Skeletal muscle satellite cell (primary cell): ENCODE measurements around the gene MAGI2.

Source experiments
- H3K27me3 ChIP-seq: 2 replicates; pipeline ENCODE4 v1.7.0; 2013; ENCODE audit warnings: low read length; ENCODE audit not compliant: control insufficient read depth, insufficient read depth
- H3K36me3 ChIP-seq: 2 replicates; pipeline ENCODE4 v1.7.0; 2013; ENCODE audit warnings: mild to moderate bottlenecking, control low read depth, low read length; ENCODE audit not compliant: insufficient read depth
- H3K4me1 ChIP-seq: 2 replicates; pipeline ENCODE4 v1.7.0; 2013; ENCODE audit warnings: low read length; ENCODE audit not compliant: control insufficient read depth, insufficient read depth
- H3K4me2 ChIP-seq: 2 replicates; pipeline ENCODE4 v1.7.0; 2013; ENCODE audit warnings: mild to moderate bottlenecking, low read length
- H3K4me3 ChIP-seq: 2 replicates; pipeline ENCODE4 v1.7.0; 2013; ENCODE audit warnings: low read length
- H3K9ac ChIP-seq: 2 replicates; pipeline ENCODE4 v1.7.0; 2013; ENCODE audit warnings: mild to moderate bottlenecking, low read depth, low read length, moderate library complexity
- H3K9me3 ChIP-seq: replicated peaks from 2 replicates; pipeline ENCODE4 v1.7.0; 2013; ENCODE audit warnings: mild to moderate bottlenecking, control low read depth, low read length

Gene MAGI2

DNA sequence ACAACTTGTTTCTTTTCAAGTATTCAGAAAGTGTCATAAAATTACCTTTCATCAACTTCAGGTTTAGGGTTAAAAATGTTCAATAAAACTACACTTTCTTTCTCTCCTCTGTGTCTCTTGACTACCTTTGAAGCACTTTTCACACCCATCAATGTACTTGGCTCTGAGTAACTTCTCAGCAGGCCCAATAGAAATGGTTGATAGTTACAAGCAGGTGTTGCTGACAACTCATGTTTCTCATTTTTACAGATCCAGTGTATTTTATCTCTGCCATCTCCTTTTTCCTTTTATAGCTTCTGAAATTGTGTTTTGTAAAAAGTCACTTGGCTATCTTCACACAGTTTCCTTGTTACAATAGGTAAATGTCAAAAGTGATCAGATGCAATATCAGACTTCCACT, 1306.9 kb downstream of the MAGI2 start:
- Histone ChIP-seq H3K27me3 (no peaks in the 10 kb centered on the region), H3K4me1 (peaks cover 37% of the 10 kb centered on the region), H3K36me3 (no peaks in the 10 kb centered on the region), H3K9me3 (no peaks in the 10 kb centered on the region), H3K4me2 (no peak overlapping the region), H3K4me3 (no peak overlapping the region), H3K9ac (no peak overlapping the region)

DNA sequence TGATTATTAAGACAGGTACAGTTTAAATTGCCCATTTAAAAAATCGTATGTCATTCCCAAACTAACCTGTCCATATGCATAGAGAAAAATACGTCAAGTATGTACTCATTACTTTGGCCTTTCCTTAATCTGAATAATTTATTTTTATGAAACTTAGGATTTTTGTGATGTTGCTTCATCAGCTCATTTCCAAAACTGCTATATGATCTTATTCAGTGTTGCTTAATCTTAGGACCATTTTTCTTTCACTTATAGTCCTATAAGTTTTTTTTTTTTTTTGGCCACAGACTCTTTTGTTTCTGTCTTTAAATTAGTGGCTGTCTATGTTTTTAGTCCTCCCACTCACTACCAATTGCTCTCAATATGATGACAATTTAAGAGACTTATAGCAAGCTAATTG, 1309.8 kb downstream of the MAGI2 start:
- peaks cover 36% of the 10 kb centered on the region for H3K4me1 ChIP-seq
- no peaks in the 10 kb centered on the region for H3K36me3 ChIP-seq
- H3K4me2 ChIP-seq: no peak overlapping the region
- H3K9ac ChIP-seq: no peak overlapping the region
- H3K4me3 ChIP-seq: no peak overlapping the region
- H3K27me3 ChIP-seq: no peaks in the 10 kb centered on the region
- H3K9me3 ChIP-seq: no peaks in the 10 kb centered on the region

DNA sequence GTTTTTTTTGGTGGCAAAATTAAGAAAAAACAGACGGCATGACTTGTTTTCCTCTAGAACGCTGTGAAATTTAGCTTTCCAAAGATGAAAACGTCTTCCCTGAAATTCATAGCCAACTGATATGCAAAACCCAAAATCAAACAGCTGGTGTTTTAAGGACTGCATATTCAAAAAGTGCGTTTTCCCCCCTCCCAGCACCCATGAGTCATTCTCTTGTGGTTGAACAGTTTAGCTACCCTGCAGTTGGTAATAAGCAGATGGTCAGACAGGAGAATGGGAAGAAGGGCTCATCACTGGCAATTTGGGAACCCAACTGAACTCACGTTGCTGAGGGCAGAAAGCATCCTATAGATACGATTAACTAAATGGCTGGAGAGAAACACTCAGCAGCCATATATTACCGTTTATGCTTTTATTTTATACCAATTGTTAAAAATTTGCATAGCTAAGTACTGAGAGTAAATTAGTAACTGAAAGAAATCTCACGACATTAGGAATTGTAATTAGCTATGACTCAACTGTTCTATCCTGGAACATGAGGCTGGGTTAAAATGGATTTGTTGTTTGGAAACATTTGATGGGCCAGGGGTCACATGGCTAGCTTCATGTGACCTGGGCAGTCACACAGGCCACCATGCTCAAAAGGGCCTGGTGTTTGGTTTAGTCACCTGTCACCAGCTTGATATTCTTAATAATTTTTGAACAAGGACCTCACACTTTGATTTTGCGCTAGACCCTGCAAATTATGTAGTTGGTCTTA, 1311.8 kb downstream of the MAGI2 start:
- H3K9me3 ChIP-seq: no peaks in the 10 kb centered on the region
- no peaks in the 10 kb centered on the region for H3K36me3 ChIP-seq
- no peaks in the 10 kb centered on the region for H3K27me3 ChIP-seq
- H3K4me1 ChIP-seq: peaks cover 26% of the 10 kb centered on the region
- no peak overlapping the region for H3K4me3 ChIP-seq
- peak overlapping the region; percentile 22 for H3K4me2 ChIP-seq
- H3K9ac ChIP-seq: no peak overlapping the region

DNA sequence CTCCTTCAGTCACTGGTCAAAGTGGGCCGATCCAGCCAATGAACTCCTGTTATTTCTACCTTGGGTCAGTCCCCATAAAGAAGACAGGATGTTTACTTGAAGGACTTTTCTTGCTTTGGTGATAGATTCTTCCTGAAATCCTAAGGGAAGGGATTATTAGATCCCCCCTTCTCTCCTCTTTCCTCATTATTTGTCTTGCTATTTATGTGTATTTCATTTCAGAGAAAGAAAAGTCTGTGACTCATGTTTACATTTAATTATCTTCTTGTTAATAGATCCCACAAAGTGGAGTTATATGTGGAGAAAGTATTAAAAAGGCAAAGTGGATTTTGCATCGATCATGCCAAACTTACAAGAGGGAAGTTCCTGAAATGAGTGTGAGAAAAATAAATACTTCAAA, 1313.4 kb downstream of the MAGI2 start:
- H3K4me1 ChIP-seq: peaks cover 26% of the 10 kb centered on the region
- H3K9me3 ChIP-seq: no peaks in the 10 kb centered on the region

DNA sequence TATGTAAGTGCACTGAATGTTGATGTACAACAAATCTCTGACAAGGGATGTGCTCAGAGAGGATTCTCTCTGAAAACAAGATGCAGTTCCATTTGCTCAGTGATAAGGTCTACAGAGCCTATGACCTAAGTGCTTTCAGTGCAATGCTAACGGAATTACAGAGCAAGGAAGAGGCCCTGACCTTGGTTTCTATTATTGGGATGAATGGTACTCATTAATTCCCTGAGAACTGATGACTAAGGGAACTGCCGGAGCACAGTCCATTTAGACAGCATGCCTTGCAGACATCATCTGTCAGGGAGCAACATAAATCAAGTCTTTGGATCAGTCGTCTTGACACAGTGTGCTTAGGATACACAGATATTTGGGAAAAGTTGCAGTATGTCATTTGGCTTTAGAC, 1314.1 kb downstream of the MAGI2 start:
- Histone ChIP-seq H3K36me3 (no peaks in the 10 kb centered on the region), H3K4me1 (peaks cover 26% of the 10 kb centered on the region), H3K4me2 (no peak overlapping the region)

More for the DNA sequence above, 1313.4 kb downstream of the MAGI2 start:
- H3K27me3 ChIP-seq: no peaks in the 10 kb centered on the region
- H3K36me3 ChIP-seq: no peaks in the 10 kb centered on the region
- H3K4me2 ChIP-seq: no peak overlapping the region
- no peak overlapping the region for H3K9ac ChIP-seq
- no peak overlapping the region for H3K4me3 ChIP-seq

DNA sequence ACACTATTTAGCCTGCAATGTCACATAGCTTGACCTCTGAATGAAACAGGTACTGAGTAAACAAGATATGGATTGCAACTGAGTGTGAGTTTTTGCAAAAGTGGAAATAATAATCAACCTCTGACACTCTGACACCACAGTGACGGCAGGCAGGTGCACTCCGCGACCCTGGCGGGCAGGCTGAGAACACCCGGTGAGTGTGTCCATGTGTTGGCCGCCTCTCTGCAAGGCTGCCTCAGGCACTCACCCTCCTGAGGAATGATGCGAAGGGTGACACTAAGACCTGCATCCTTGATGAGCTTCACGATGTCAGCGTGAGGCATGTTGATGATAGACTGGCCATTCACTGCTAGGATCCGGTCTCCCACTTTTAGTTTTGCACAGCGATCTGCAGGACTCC, 1318.7 kb downstream of the MAGI2 start:
- H3K27me3 ChIP-seq: no peaks in the 10 kb centered on the region

More for the DNA sequence above, 1314.1 kb downstream of the MAGI2 start:
- H3K4me3 ChIP-seq: no peak overlapping the region
- H3K9ac ChIP-seq: no peak overlapping the region
- H3K9me3 ChIP-seq: no peaks in the 10 kb centered on the region
- no peaks in the 10 kb centered on the region for H3K27me3 ChIP-seq

DNA sequence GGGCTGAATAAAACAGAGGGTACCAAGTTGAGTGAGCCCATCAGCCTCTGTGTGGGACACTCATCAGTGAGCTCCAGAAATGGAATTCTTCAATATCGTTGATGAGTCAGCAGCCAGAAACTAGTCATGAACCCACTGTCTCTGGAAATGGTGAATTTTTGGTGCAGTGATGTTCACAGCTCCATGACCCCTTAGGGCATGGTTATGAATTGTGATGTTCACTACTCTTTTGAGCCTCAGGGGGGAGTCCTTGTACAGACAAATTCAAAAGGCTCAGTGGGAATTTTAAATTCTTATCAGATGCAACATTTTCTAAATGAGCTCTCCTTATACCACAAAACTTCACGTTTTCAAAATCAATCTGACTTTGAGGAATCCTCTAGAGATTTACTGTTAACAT, 1319.2 kb downstream of the MAGI2 start:
- no peaks in the 10 kb centered on the region for H3K9me3 ChIP-seq
- H3K36me3 ChIP-seq: no peaks in the 10 kb centered on the region
- no peak overlapping the region for H3K4me2 ChIP-seq
- peaks cover 3% of the 10 kb centered on the region for H3K4me1 ChIP-seq
- no peak overlapping the region for H3K4me3 ChIP-seq
- H3K9ac ChIP-seq: no peak overlapping the region
- H3K27me3 ChIP-seq: no peaks in the 10 kb centered on the region

More for the DNA sequence above, 1318.7 kb downstream of the MAGI2 start:
- no peak overlapping the region for H3K9ac ChIP-seq
- no peak overlapping the region for H3K4me3 ChIP-seq
- H3K4me1 ChIP-seq: peaks cover 9% of the 10 kb centered on the region
- no peak overlapping the region for H3K4me2 ChIP-seq
- no peaks in the 10 kb centered on the region for H3K36me3 ChIP-seq
- no peaks in the 10 kb centered on the region for H3K9me3 ChIP-seq

DNA sequence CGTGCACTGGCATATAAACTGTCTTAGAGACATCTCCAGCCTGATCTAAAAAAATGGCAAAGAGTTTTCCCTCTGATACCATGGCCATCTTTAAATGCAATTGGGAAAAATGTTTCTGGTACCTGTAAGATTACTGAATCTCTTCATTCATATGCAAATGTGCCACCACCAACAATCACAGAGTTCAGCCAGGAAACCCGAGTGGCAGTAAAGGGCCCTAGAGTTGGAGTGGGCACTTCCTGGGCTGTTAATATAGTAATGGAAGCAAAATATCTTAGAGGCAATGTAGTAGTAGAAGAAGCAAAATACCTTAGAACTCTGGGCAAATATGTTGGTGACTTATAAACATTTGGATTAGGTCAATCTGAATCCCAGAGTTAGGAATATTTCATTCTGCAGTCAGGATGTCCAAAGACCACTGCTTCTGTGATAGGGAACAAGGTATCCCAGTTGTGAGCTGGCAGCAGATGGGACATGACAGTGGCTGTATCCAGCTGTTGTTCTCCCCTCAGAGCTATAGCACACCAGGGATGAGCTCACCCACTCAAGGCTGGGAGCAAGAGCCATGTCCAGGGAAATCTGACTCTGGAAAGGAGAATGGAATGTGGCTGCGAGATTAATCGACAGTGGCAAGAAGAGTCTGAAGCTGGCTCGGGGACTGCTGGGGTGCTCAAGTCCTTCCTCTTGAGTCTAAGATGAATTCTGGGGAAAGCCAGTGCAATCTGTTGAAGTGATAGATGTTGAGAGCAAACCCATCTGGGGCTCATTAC, 1322.8 kb downstream of the MAGI2 start:
- Histone ChIP-seq H3K9ac (no peak overlapping the region), H3K36me3 (no peaks in the 10 kb centered on the region), H3K4me3 (no peak overlapping the region), H3K4me2 (no peak overlapping the region), H3K4me1 (peaks cover 4% of the 10 kb centered on the region), H3K9me3 (no peaks in the 10 kb centered on the region), H3K27me3 (no peaks in the 10 kb centered on the region)

DNA sequence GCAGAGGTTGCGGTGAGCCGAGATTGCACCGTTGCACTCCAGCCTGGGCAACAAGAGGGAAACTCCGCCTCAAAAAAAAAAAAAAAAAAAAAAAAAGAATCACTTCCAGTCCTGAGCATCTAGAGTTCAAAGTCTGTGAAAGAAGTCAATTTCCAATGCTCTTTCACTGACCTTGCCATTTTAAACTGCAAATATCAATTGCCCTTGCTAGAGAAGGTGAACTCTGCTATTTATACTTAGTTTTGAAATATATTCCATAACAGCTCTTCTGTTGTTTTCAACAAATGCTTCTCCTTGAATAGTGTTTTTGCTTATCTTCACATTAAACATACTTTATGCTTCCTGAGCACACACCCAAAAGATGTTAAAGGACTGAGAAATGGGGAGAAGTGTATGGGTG, 1323.6 kb downstream of the MAGI2 start:
- H3K27me3 ChIP-seq: no peaks in the 10 kb centered on the region
- H3K9ac ChIP-seq: no peak overlapping the region
- no peak overlapping the region for H3K4me2 ChIP-seq
- peaks cover 6% of the 10 kb centered on the region for H3K4me1 ChIP-seq
- no peaks in the 10 kb centered on the region for H3K9me3 ChIP-seq
- no peak overlapping the region for H3K4me3 ChIP-seq
- H3K36me3 ChIP-seq: no peaks in the 10 kb centered on the region

GRCh38 chr7:78127009-78127408, 1326.5 kb downstream of the MAGI2 start:
- Histone ChIP-seq H3K9me3 (no peaks in the 10 kb centered on the region), H3K9ac (no peak overlapping the region), H3K4me3 (no peak overlapping the region), H3K36me3 (no peaks in the 10 kb centered on the region), H3K4me1 (peaks cover 6% of the 10 kb centered on the region), H3K4me2 (no peak overlapping the region), H3K27me3 (no peaks in the 10 kb centered on the region)

DNA sequence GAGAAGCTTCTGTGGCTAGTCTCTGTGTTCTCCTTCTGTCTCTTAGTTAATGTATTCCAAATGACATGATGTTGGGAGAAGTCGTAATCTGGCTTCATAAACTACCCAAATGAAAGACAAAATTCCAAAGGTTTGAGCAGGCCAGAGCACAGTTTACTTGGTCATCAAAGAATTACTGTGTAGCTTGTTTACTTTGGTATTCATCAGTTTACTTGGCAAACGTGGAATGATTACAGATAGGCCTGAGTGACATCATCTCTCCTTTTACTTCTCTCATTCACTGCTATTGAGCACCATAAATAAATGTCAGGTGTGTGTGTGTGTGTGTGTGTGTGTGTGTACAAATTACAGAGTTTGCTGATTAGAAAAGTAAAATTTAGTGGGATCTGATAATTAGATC, 1327.6 kb downstream of the MAGI2 start:
- Histone ChIP-seq H3K4me3 (no peak overlapping the region), H3K9ac (no peak overlapping the region), H3K4me1 (peaks cover 6% of the 10 kb centered on the region), H3K9me3 (no peaks in the 10 kb centered on the region), H3K36me3 (no peaks in the 10 kb centered on the region), H3K4me2 (no peak overlapping the region), H3K27me3 (no peaks in the 10 kb centered on the region)

GRCh38 chr7:78124216-78124615, 1329.3 kb downstream of the MAGI2 start:
- H3K4me2 ChIP-seq: no peak overlapping the region
- H3K27me3 ChIP-seq: no peaks in the 10 kb centered on the region
- H3K4me1 ChIP-seq: peaks cover 6% of the 10 kb centered on the region
- H3K9ac ChIP-seq: no peak overlapping the region
- no peak overlapping the region for H3K4me3 ChIP-seq
- H3K36me3 ChIP-seq: no peaks in the 10 kb centered on the region
- H3K9me3 ChIP-seq: no peaks in the 10 kb centered on the region
